ENCODE data around the gene IL1F10. TPM values are rescaled to one million over a fixed set of nuclear protein-coding genes. Genes with fewer than 3 reads are reported as not detected.

The IL1F10 gene
- total and polyA plus RNA-seq, 2 of the 8 experiments (the other 6 are each of a cell fraction or from before 2014, with no cell fraction given), result not detected

GRCh38 chr2:113070606-113070975 is 2.8 kb downstream of the IL1F10 start:
- H4K91ac ChIP-seq (replicated peaks; ENCODE audit: insufficient read length, low read length), result no peak overlapping the region
- 100% methylated on average over 1 of the region's 1 CpG; no CpG with 5 or more reads in 1 of the 2 experiments for WGBS, 2 experiments (ENCODE audit: extremely low coverage in 1 of 2, insufficient coverage in 1 of 2, insufficient read length in 1 of 2, insufficient replicate concordance in 2 of 2, low coverage in 1 of 2, low lambda C conversion rate in 2 of 2, missing lambda C conversion rate in 1 of 2)
- no peak overlapping the region for H3K56ac ChIP-seq (replicated peaks; ENCODE audit: insufficient read length, low read depth, low read length)
- no peak overlapping the region for H3K27ac ChIP-seq (ENCODE audit: low read depth, low read length)
- no peak overlapping the region for H3K4ac ChIP-seq (replicated peaks; ENCODE audit: insufficient read length, low read depth, low read length)
- H2BK12ac ChIP-seq (ENCODE audit: low read depth, low read length), result no peak overlapping the region
- no peak overlapping the region for H3K4me3 ChIP-seq (ENCODE audit: extremely low read depth in 1 of 4, insufficient read depth in 2 of 4, low read depth in 3 of 4, low read length in 4 of 4)
- POLR2A ChIA-PET (ENCODE audit: partially characterized antibody), result no interaction called here
- no peaks in the 10 kb centered on the region for H3K79me2 ChIP-seq (ENCODE audit: control insufficient read depth in 1 of 2, insufficient read depth in 2 of 2, low read length in 2 of 2)
- FAIRE-seq, result no peak
- H2BK5ac ChIP-seq (ENCODE audit: low read depth, low read length), result no peak overlapping the region
- H3K14ac ChIP-seq (ENCODE audit: insufficient read length), result no peak overlapping the region
- H3K23ac ChIP-seq (ENCODE audit: insufficient read length), result no peak overlapping the region
- H2AK5ac ChIP-seq (ENCODE audit: low read depth, low read length), result no peak overlapping the region
- no peak overlapping the region for H3K4me2 ChIP-seq (ENCODE audit: insufficient read depth in 1 of 2, low read depth in 2 of 2, low read length in 2 of 2)
- no peak overlapping the region for H4K8ac ChIP-seq (ENCODE audit: extremely low read depth, insufficient read depth, low read length)
- no peaks in the 10 kb centered on the region for H3K36me3 ChIP-seq (ENCODE audit: control insufficient read depth in 2 of 4, insufficient read depth in 4 of 4, low read length in 3 of 4)
- TF ChIP-seq CBX8 (IDR thresholded peaks at IDR 0.05; ENCODE audit: borderline replicate concordance, low read depth, low read length) (no peak), KDM1A (IDR thresholded peaks at IDR 0.05; ENCODE audit: borderline replicate concordance, low read length) (no peak), KDM5A (IDR thresholded peaks at IDR 0.05; ENCODE audit: low read length) (no peak)
- H2BK15ac ChIP-seq (ENCODE audit: low read length), result no peak overlapping the region
- H3K9me3 ChIP-seq (ENCODE audit: insufficient read depth in 2 of 2, low read depth in 1 of 2, low read length in 1 of 2), result 0 out of 4 replicates have a peak, but pooled peaks cover 0 to 5% of the 10 kb centered on the region in 2 experiments
- no peak overlapping the region for H2AFZ ChIP-seq (ENCODE audit: low read length)
- H3K4me1 ChIP-seq (replicated peaks in 1 of 4; ENCODE audit: control insufficient read depth in 3 of 4, insufficient read depth in 4 of 4, low read length in 3 of 4), result no peaks in the 10 kb centered on the region
- H3K9ac ChIP-seq (replicated peaks in 1 of 4; ENCODE audit: extremely low read depth in 1 of 4, low read depth in 3 of 4, low read length in 3 of 4), result no peak overlapping the region
- peaks cover 2% of the 10 kb centered on the region; the same call in 1 of the 2 replicates for H3K23me2 ChIP-seq (ENCODE audit: low read depth, low read length)
- H3K18ac ChIP-seq (ENCODE audit: extremely low read depth, low read length), result no peak overlapping the region
- H4K5ac ChIP-seq (ENCODE audit: insufficient read length, low read depth, low read length), result no peak overlapping the region
- no peaks in the 10 kb centered on the region for H4K20me1 ChIP-seq (replicated peaks in 1 of 2; ENCODE audit: control insufficient read depth in 1 of 2, insufficient read depth in 2 of 2, low read length in 2 of 2)
- no peak overlapping the region for H2BK120ac ChIP-seq (replicated peaks; ENCODE audit: low read depth, low read length)
- no peaks in the 10 kb centered on the region for H3K27me3 ChIP-seq (replicated peaks in 1 of 4; ENCODE audit: control insufficient read depth in 3 of 4, extremely low read depth in 1 of 4, insufficient read depth in 3 of 4, low read length in 3 of 4)
- CTCF ChIA-PET (ENCODE audit: partially characterized antibody), result interaction anchor here (1.2 to 2.8 kb wide), 3 partner anchors 9 to 111 kb away, joined by 3 to 17 read pairs (median 3); no protein-coding TSS in a partner anchor
- DNase-seq (ENCODE audit: low read depth in 1 of 2, low spot score in 2 of 2), result no peak
- H2BK20ac ChIP-seq (ENCODE audit: low read length), result no peak overlapping the region
- H3K79me1 ChIP-seq (ENCODE audit: low read depth, low read length), result no peaks in the 10 kb centered on the region
